Adipocyte (in vitro differentiated cells): Measurements from ENCODE around the gene VPS18.

Source experiments
- DNase-seq: peaks from one replicate; pipeline ENCODE4 v3.0.0-alpha.2; 2015; ENCODE audit warnings: low read depth
- H3K27me3 ChIP-seq: replicated peaks from 2 replicates; pipeline ENCODE4 v1.7.0; 2013; ENCODE audit warnings: mild to moderate bottlenecking, low read length, moderate library complexity; ENCODE audit not compliant: control insufficient read depth, insufficient read depth
- H3K36me3 ChIP-seq: 2 replicates; pipeline ENCODE4 v1.7.0; 2013; ENCODE audit warnings: low read length, mild to moderate bottlenecking, moderate library complexity; ENCODE audit not compliant: control insufficient read depth, insufficient read depth, severe bottlenecking
- H3K4me1 ChIP-seq: 2 replicates; pipeline ENCODE4 v1.7.0; 2013; ENCODE audit warnings: mild to moderate bottlenecking, low read length, moderate library complexity; ENCODE audit not compliant: control insufficient read depth, insufficient read depth
- H3K4me3 ChIP-seq: 2 replicates; pipeline ENCODE4 v1.7.0; 2013; ENCODE audit warnings: mild to moderate bottlenecking, low read length, moderate library complexity
- H3K9ac ChIP-seq: 2 replicates; pipeline ENCODE4 v1.7.0; 2013; ENCODE audit warnings: mild to moderate bottlenecking, low read length, moderate library complexity
- H3K9me3 ChIP-seq: 2 replicates; pipeline ENCODE4 v1.7.0; 2013; ENCODE audit warnings: mild to moderate bottlenecking, low read length, moderate library complexity; ENCODE audit not compliant: control insufficient read depth

Gene VPS18

DNA sequence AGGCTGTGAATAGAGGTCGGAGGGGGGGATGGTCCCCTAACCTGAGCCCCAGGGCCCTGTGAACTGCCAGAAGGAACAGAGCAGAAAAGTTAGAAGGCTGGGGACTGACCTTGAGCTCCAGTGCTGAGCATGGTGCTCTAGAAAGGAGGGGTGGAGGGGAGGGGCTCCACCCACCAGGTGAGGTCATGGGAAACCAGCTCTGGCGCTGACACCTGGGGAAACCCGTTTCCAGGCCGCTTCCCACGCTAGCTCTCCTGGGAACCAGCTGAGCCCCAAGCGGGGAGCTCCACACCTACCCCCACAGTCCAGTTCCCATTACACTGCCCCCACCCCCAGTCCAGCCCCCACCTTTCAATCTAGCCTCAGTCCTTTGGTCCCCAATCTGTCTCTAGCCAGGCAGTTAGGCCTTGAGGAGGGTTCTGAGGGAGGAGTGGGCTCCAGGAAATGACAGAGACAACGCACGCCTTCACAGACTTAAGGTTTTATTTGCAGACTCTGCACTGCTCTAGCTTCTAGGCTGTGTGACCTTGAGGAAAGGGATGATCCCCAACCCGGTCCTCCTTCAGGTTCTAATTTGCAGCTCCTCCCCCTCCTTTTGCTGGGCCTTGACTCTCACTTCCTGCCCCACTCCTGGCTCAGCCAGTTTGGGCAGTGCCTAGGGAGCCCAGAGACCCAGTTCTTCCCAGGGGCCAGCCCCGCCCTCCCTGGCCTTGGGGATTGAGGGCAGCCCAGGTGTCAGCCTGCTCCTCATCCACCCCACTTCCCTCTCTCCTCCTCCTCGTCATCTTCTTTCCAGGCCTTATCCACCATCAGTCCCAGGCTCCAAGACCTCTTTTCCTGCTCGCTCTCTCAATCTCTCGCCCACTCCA lies 22.3 kb upstream of the VPS18 start:
- Histone ChIP-seq H3K27me3 (peaks cover 29% of the 10 kb centered on the region), H3K4me3 (no peak overlapping the region), H3K36me3 (no peaks in the 10 kb centered on the region), H3K9ac (no peak overlapping the region), H3K9me3 (no peaks in the 10 kb centered on the region), H3K4me1 (peaks cover 6% of the 10 kb centered on the region)
- no peak for DNase-seq

DNA sequence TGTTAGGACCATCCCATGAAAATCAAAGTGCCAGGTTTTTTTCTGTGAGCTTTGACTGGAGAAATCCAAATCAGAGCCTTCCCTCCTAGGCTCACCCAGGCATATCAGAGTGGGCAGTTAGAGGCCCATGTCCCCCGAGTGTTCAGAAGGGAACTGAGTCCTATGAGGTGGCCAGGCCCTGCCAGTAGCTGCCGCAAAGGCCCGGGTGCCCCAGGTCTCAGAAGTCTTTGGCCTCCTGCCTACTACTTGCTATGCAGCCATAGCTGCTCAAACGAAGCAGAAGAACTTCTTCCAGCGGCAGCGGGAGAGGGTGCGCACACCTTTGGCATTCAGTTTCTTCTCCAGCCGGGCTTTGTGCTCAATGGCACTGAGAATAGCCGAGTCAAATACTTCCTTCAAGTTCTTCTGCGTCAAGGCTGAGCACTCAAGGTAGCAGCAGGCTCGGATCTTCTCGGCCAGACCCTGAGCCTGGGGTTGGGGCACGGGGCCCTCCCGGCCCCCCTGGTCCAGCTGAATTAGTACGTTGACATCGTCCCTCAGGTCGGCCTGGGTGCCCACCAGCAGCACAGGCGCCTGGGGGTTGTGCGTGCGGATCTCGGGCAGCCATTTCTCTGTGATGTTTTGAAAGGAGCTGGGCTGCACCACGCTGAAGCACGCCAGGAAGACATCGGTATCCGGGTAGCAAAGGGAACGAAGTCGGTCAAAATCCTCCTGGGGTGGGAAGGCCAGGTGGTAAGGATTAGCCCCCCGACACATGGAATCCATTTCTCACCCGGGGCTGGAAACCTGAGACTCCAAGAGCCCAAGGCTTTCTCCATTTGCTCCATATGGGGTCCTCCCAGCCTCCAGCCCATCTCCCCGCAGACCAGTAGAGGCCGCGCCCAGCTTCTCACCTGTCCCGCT lies 21.2 kb upstream of the VPS18 start:
- H3K9ac ChIP-seq, result no peak overlapping the region
- DNase-seq, result no peak
- H3K4me1 ChIP-seq, result peaks cover 6% of the 10 kb centered on the region
- no peaks in the 10 kb centered on the region for H3K36me3 ChIP-seq
- H3K9me3 ChIP-seq, result no peaks in the 10 kb centered on the region
- peaks cover 28% of the 10 kb centered on the region for H3K27me3 ChIP-seq
- peak overlapping the region; percentile 56 for H3K4me3 ChIP-seq

DNA sequence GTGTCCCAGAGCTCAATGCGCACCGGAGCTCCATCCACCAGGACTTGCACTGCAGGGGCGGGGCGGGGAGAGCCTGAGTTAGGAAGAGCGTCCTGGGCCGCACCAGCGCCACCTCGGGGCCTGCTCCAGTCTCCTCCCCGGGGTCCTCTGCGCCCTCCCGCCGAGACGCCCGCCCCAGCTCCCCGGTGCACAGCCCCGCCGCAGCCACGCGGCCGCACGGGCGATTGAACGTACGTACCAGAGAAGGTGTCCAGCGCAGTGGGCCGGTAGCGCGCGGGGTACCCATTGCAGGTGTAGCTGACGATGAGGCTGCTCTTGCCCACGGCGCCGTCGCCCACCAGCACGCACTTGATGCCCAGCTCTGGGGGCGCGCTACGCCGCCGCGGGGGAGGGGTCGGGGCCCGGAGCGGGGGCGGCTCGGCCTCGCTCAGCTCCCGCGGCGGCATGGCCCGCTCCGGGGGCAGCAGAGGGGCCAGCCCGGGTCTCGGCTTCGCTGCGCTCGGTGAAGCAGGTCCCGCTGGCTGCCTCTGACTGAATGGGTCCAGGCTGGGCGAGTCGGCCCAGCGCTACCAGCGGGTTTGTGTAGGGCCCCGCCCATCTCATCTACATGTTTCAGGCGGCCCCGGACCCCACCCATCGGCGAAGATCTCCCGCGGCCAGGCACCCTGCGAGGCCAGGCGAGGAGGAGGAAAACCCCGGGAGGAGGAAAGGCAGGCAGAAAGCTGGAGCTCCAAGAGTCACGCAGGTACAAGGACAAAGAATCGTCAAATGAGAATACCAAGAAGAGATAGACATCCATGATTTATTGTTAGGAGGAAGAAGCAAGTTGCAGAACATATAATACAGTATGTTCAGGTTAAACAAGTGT lies 20.3 kb upstream of the VPS18 start, which contains the start of gene RHOV:
Gene RHOV (minus strand): TSS at position 541 of the 868 bp plus-strand sequence. CDS start 95 bp downstream, at position 446.
- DNase-seq, result peak; percentile 69
- Histone ChIP-seq H3K36me3 (no peaks in the 10 kb centered on the region), H3K27me3 (peaks cover 28% of the 10 kb centered on the region), H3K4me3 (peak within 1 kb of the TSS; percentile 56), H3K9ac (no peak within 1 kb of the TSS), H3K9me3 (no peaks in the 10 kb centered on the region), H3K4me1 (peaks cover 6% of the 10 kb centered on the region)

DNA sequence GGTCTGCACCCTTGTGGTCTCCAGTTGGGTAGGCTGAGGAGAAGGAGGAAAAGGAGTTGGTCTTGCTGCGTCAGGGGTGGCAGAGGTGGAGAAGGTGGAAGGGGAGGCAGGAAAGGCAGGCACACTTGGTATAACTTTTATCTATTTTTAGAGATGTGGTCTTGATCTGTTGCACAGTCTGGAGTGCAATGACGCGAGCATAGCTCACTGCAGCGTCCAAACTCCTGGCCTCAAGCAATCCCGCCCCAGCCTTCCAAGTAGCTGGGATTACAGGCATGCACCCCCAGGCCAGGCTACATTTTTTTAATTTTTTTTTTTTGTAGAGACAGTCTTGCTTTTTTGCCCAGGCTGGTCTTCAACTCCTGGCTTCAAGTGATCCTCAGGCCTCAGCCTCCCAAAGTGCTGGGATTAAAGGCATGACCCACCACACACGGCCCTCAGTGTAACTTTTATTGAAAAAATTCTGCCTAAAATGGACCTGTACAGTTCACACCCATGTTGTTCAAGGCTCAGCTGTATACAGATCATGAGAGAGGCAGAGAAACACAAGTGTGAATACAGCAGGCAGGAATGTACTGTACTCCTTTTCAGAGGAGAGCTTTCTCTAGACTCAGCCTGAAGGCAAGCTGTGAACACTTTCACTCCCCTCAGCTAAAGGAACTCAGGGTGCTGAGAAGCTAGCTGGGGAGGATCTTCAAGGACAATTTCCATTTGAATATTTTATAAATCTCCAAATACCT lies 18.1 kb upstream of the VPS18 start:
- Histone ChIP-seq H3K9ac (no peak overlapping the region), H3K4me3 (no peak overlapping the region), H3K27me3 (peaks cover 27% of the 10 kb centered on the region), H3K36me3 (no peaks in the 10 kb centered on the region), H3K9me3 (no peaks in the 10 kb centered on the region), H3K4me1 (no peaks in the 10 kb centered on the region)
- DNase-seq, result peak; percentile 24

DNA sequence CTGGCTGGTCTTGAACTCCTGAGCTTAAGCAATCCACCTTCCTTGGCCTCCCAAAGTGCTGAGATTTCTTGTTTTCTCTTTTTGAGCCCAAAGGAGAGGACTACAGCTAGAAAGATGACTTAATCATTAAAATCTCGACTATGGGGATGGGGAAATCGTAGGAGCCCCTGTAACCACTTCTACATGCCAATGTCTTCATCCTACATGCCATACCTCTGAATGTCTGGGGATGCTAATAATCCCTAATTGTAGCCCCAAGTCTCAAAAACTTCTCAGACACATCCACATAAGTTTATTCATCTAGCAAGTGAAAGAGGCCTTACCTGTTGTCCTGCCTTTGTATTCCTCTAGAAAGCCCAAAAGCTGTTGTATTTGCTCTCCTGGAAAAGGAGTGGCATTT lies 16.6 kb upstream of the VPS18 start:
- Histone ChIP-seq H3K27me3 (peaks cover 15% of the 10 kb centered on the region), H3K36me3 (no peaks in the 10 kb centered on the region), H3K4me3 (no peak overlapping the region), H3K4me1 (no peaks in the 10 kb centered on the region), H3K9ac (no peak overlapping the region), H3K9me3 (no peaks in the 10 kb centered on the region)
- no peak for DNase-seq

DNA sequence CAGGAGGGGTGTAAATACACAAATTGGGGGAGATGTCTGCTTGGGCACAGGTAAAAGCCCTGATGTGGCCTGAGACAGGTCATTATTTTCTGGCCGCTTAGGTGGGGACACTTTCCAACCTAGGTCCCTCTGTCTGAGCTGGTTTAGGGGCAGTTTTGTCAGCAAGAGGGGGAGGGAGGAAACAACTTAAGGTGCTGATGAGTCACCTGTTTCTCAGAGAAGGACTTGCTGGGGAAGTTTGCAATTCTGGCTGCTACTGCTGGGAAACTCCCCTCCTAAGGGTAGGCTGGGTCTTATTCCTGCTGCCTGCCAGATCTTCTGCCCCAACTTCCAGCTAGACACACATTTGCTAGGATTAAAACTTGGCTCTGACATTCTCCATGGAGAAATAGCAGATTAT lies 15.5 kb upstream of the VPS18 start:
- H3K4me1 ChIP-seq, result no peaks in the 10 kb centered on the region
- H3K9me3 ChIP-seq, result no peaks in the 10 kb centered on the region
- no peaks in the 10 kb centered on the region for H3K36me3 ChIP-seq
- DNase-seq, result no peak
- no peak overlapping the region for H3K9ac ChIP-seq
- peaks cover 6% of the 10 kb centered on the region for H3K27me3 ChIP-seq
- H3K4me3 ChIP-seq, result no peak overlapping the region

DNA sequence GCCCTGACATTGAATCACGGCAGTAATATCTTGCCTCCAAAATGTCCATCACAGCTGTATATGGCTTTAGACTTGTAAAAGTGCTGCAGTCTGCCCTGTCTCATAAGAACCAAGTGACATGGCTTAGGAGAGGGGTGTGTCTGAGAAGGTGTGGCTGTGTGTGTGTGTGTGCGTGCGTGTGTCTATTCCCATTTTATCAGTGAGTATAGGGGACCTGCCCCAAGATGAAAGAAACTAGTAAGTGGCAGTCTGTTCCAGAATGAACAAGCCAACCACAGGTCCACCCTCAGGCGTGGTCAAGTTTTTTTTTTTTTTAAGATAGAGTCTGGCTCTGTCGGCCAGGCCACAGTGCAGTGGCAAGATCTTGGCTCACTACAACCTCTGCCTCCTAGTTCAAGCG lies 14.6 kb upstream of the VPS18 start:
- Histone ChIP-seq H3K9me3 (no peaks in the 10 kb centered on the region), H3K9ac (no peak overlapping the region), H3K4me3 (no peak overlapping the region), H3K4me1 (no peaks in the 10 kb centered on the region), H3K36me3 (no peaks in the 10 kb centered on the region), H3K27me3 (peaks cover under 1% of the 10 kb centered on the region)
- DNase-seq, result no peak

DNA sequence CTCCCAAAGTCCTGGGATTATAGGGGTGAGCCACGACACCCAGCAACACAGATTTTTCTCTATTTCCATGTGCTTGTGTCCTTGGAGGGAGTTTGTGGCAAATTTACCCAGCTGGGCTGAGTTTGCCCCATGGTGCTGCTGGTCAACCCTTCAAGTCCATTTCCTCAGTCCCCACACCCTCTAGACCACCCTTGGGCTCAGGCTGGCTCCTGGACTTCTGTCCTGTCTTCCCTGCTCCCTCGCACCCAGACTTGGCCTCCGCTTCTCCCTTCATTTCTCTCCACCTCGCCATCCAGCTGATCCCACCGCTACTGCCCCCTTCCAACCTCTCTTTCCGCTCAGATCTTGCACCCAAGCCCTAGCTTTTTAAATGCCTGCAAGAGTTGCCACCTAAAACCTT lies 12.9 kb upstream of the VPS18 start:
- Histone ChIP-seq H3K4me3 (no peak overlapping the region), H3K4me1 (no peaks in the 10 kb centered on the region), H3K36me3 (no peaks in the 10 kb centered on the region), H3K27me3 (no peaks in the 10 kb centered on the region), H3K9me3 (no peaks in the 10 kb centered on the region), H3K9ac (no peak overlapping the region)
- no peak for DNase-seq

DNA sequence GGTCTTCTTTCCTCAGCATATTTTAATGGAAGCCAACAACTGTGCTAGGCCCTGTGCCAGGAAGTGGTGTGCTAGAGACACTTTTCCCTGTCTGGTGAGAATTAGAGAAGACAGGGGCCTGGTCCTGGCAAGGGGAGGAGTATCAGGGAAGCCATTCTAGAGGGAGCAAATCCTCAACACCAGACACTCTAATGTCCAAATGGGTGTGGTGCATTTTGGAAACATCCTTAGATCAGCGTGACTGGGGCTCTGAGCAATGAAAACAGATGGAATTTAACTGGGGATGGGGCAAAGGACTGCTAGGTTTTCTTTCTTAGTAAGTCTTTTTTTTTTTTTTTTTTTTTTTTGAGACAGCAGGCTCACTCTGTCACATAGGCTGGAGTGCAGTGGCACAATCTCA lies 7.7 kb upstream of the VPS18 start:
- no peaks in the 10 kb centered on the region for H3K36me3 ChIP-seq
- no peak for DNase-seq
- no peak overlapping the region for H3K4me3 ChIP-seq
- H3K4me1 ChIP-seq, result no peaks in the 10 kb centered on the region
- no peak overlapping the region for H3K9ac ChIP-seq
- H3K9me3 ChIP-seq, result no peaks in the 10 kb centered on the region
- H3K27me3 ChIP-seq, result no peaks in the 10 kb centered on the region

DNA sequence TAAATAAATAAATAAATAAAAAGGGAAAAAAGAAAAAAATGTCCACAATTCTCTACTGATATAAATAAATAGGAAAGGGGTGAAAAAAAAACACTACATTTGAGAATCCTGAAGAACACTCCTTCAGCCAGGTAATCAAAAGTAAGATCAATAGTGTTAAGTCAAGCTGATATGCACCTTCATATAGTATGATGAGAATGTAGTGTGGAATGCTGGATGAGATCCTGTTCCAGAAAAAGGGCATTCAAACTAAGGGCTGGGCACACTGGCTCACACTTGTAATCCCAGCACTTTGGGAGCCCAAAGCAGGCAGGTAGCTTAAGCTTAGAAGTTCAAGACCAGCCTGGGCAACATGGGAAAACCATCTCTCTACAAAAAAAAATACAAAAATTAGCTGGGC lies 5.1 kb upstream of the VPS18 start:
- H3K9me3 ChIP-seq, result no peaks in the 10 kb centered on the region
- H3K4me1 ChIP-seq, result peaks cover 4% of the 10 kb centered on the region
- H3K27me3 ChIP-seq, result no peaks in the 10 kb centered on the region
- H3K36me3 ChIP-seq, result no peaks in the 10 kb centered on the region
- H3K9ac ChIP-seq, result no peak overlapping the region
- H3K4me3 ChIP-seq, result no peak overlapping the region
- DNase-seq, result no peak
